Measurements from ENCODE around the gene EYS.

Gene EYS

GRCh38 chr6:65135567-65135966 is 571.5 kb downstream of the EYS start:
- no peak for ATAC-seq
- TF ChIP-seq GLIS3 (CRISPR knock-in tag; IDR thresholded peaks at IDR 0.05) (no peak), SNAI2 (CRISPR knock-in tag; IDR thresholded peaks at IDR 0.05) (no peak), OSR1 (CRISPR knock-in tag; IDR thresholded peaks at IDR 0.05) (no peak), TCF4 (CRISPR knock-in tag; IDR thresholded peaks at IDR 0.05; ENCODE audit: borderline replicate concordance) (no peak), CSRNP3 (CRISPR knock-in tag; IDR thresholded peaks at IDR 0.05) (no peak), ISL1 (CRISPR knock-in tag; IDR thresholded peaks at IDR 0.05) (peak; percentile 75), POU6F1 (CRISPR knock-in tag; IDR thresholded peaks at IDR 0.05; ENCODE audit: borderline replicate concordance, low read depth) (no peak)

GRCh38 chr6:65126667-65127066 is 580.4 kb downstream of the EYS start:
- no peak for TF ChIP-seq ZFP30 (CRISPR knock-in tag; IDR thresholded peaks at IDR 0.05)
- no peak for TF ChIP-seq TOX (CRISPR knock-in tag; IDR thresholded peaks at IDR 0.05; ENCODE audit: borderline replicate concordance)
- TF ChIP-seq ARNTL (CRISPR knock-in tag; IDR thresholded peaks at IDR 0.05; ENCODE audit: borderline replicate concordance, low read depth) = no peak
- no peak for TF ChIP-seq ISL1 (CRISPR knock-in tag; IDR thresholded peaks at IDR 0.05)
- ATAC-seq = no peak

GRCh38 chr6:65123521-65123920 is 583.5 kb downstream of the EYS start:
- TF ChIP-seq ISL1 (CRISPR knock-in tag; IDR thresholded peaks at IDR 0.05) (no peak), ZFP3 (CRISPR knock-in tag; IDR thresholded peaks at IDR 0.05) (no peak), POU6F1 (CRISPR knock-in tag; IDR thresholded peaks at IDR 0.05; ENCODE audit: borderline replicate concordance, low read depth) (no peak), SNAI2 (CRISPR knock-in tag; IDR thresholded peaks at IDR 0.05) (no peak), ZNF70 (CRISPR knock-in tag; IDR thresholded peaks at IDR 0.05) (no peak), RARB (CRISPR knock-in tag; IDR thresholded peaks at IDR 0.05) (no peak), ZNF8 (CRISPR knock-in tag; IDR thresholded peaks at IDR 0.05) (no peak), CREB5 (CRISPR knock-in tag; IDR thresholded peaks at IDR 0.05; ENCODE audit: low read depth) (no peak), CSRNP3 (CRISPR knock-in tag; IDR thresholded peaks at IDR 0.05) (no peak), ESRRG (CRISPR knock-in tag; IDR thresholded peaks at IDR 0.05) (no peak), PPARA (CRISPR knock-in tag; IDR thresholded peaks at IDR 0.05; ENCODE audit: borderline replicate concordance) (no peak), TOX (CRISPR knock-in tag; IDR thresholded peaks at IDR 0.05; ENCODE audit: borderline replicate concordance) (no peak), TCF4 (CRISPR knock-in tag; IDR thresholded peaks at IDR 0.05; ENCODE audit: borderline replicate concordance) (no peak), PATZ1 (CRISPR knock-in tag; IDR thresholded peaks at IDR 0.05; ENCODE audit: borderline replicate concordance) (no peak), OSR1 (CRISPR knock-in tag; IDR thresholded peaks at IDR 0.05) (no peak)
- no peak for ATAC-seq

All from SK-N-SH treated with all-trans-retinoic acid at 6 μM for 48 hours (cell line).